Measurements from ENCODE around the gene MIX23.

The MIX23 gene

DNA sequence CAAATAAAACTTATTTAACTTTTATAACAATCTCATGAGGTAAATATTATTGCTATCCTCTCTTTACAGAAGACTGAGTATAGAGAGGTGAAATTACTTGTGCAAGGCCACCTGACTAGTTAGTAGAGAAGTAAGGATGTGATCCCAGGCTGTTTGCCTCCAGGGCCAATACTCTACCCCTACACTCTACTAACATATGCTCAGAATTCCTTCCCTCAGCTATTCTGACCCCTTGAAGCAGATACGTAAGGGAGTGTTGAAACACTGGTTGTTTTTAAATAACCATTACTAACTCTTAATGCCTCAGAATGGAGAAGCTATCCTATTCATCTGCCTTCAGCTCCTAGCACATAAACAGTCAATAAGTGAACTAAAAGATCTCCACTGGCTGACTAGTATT is 33.9 kb downstream of the MIX23 start:
- DNase-seq, result no peak

DNA sequence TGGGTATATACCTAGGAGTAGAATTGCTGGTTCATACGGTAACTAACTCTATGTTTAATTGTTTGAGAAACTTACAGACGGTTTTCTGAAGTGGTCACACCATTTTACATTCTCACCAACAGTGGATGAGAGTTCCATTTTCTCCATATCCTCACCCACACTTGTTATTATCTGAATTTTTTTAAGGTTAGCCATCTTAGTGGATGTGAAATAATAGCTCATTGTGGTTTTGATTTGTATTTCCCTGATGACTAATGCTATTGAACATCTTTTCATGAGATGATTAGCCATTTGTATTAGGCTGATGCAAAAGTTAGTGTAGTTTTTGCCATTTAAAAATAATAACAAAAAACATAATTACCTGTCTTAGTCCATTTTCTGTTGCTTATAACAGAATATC is 39.4 kb downstream of the MIX23 start:
- DNase-seq, result no peak

DNA sequence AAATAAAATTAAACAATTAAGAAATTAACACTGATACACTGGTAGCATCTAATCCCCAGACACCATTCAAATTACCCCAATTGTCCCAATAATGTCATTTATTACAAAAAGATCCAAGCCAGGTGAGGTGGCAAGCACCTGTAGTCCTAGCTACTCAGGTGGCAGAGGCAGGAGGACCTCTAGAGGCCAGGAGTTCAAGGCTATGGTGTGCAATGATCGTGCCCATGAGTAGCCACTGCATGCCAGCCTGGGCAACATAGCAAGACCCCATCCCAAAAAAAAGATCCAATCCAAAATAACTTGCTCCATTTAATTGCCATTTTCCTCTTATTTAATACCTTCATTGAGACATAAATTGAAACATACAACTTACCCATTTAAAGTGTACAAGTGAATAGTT is 40.2 kb downstream of the MIX23 start:
- no peak for DNase-seq

DNA sequence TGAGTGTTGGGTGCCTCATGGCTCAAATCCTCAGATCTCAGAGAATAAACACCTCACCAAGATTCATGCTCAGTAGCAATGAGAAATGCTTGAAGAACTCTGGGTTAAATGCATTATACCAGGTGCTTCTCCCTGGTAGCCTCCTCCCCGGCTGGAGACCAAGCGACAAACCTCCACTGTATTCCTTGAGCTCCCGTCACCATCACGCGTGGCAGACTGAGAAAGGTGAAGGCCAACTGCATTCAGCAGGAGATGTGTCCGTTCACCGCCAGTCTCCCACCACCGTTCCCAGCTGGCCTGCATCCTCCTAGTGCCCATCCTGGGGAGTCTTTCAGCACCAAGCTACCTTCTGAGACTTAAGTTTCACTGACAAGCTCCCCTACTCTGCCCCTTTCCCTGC is 50.5 kb downstream of the MIX23 start:
- no peak for DNase-seq

DNA sequence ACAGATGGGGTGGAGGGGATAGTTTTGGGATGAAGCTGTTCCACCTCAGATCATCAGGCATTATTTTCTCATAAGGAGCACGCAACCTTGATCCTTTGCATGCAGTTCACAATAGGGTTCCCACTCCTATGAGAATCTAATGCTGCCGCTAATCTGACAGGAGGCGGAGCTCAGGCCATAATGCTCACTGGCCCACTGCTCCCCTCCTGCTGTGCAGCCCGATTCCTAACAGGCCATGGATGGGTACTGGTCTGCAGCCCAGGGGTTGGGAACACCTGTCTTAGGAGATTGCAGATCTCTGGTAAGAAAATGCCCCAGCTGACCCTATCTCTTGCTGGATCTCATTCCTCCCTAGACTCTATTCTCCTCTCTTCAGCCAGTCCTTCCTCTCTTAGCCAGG is 51.1 kb downstream of the MIX23 start:
- DNase-seq, result no peak

DNA sequence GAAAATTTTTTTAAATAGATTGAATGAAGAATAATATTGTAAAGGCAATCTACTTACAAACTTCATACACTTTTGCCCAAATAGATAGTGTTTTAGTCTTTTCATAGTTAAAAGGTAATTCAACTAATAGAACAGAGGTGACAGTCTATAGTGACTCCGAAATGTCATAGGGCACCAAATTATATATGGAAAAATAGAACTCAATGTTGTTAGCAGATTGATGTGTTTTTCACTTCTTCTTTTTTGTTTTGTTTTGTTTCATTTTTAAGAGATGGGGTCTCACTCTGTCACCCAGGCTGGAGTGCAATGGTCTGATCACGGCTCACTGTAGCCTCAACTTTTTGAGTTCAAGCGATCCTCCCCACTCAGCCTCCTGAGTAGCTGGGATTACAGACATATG is 57.3 kb downstream of the MIX23 start:
- no peak for DNase-seq

DNA sequence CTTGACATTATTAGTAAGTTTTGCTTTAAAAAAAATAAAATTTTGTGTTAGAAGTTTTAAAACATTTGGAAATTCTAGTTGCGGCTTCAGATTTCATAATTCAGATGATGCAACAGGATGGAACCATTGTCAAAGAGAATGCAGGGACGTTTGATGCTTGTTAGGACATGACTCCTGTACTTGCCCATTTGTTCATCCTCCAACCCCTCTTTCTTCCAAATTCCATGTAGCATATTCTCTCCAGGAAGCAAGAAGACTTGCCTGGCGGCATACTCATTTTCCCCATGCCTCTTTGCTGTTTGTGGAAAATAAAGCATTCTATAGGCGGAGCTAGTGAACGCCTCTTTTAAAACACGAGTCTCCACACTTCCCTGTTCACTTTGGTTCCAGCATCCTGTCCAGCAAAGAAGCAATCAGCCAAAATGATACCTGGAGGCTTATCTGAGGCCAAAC is 58.1 kb downstream of the MIX23 start, which contains the start of gene CSTA:
Gene CSTA (plus strand): TSS at position 378 of the 453 bp plus-strand sequence. CDS start 45 bp downstream, at position 423.
- no peak for DNase-seq

DNA sequence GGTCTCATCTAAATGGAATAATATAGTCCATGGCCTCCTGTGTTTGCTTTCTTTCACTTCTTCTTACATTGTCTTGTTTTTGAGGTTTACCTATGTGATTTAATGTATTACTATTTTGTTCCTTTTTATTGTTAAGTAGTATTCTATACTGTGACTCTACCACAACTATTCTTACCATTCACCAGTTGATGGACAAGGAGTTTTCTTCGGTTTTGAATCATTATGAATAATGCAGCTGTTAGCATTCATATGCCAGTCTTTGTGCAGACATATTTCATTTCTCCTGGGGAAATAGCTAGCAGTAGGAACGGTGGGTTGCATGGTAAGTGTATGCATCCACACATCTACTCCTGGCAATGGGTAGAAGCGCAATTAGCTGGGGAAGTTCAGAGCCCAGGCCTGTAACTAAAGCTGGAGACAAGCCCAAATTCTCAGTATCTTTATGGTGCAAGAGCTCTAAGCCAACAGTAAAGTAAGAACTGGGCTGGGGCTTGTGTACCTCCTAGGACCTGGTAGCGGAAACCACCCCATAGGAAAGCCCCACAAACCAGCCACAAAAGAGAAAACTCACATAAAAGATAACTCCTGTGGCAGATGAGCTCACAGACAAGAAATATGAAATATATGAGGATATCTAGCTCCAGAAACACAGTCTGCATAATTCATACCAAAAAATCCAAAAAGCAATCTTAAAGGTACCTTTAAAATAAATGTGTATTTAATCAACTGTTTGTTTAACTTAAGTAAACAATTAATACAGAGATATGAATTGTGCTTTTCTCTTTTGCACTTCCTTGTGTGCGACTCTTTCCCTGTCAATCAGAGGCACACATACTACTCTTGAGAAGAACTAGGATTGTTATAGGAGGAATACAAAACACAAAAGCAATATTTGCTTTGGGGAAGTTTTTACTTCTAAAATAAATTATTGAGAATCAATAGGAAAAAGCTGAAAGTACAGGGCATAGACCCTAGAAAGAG is 60.6 kb downstream of the MIX23 start:
- no peak for DNase-seq

DNA sequence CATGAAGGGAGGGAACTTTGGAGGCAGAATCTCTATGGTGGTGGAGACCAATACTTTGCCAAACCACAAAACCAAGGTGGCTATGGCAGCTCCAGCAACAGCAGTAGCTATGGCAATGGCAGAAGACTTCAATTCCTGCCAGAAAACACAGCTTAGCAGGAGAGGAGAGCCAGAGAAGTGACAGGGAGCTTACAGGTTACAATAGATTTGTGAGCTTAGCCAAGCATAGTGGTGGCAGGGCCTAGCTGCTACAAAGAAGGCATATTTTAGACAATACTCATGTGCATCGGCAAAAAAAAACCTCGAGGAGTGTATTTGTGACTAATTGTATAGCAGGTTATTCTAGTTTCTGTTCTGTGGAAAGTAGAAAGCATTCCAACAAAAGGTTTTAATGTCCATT is 64.4 kb downstream of the MIX23 start:
- DNase-seq, result no peak

DNA sequence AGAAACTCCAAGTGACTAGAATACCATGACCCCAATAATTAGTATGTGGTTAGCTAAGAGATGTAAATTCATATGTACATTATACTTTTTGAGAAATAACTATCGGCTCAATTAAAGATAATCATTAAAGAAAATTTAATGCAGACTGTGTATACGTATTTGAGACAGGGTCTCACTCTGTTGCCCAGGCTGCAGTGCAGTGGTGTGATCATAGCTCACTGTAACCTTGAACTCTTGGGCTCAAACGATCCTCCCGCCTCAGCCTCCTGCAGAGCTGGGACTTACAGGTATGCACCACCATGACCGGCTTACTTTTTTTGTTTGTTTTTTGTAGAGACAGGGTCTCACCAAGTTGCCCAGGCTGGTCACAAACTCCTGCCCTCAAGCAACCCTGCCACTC is 66.7 kb downstream of the MIX23 start:
- no peak for DNase-seq

DNA sequence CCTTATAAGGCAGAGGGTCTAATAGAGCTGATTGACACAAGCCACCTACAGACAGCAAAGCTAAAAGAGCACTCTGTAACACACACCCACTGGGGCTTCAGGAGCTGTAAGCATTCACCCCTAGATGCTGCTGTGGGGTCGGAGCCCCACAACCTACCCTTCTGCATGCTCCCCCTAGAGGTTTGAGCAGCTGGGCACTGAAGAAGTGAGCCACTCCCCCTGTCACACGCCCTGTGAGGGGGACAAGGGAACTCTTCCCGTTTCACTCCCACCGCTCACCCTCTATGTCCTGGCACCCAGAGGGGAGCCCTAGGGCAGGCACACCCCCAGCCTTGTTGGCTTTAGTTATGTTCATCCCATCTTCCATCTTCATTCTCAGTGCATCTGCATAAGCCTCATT is 67.4 kb downstream of the MIX23 start:
- no peak for DNase-seq

DNA sequence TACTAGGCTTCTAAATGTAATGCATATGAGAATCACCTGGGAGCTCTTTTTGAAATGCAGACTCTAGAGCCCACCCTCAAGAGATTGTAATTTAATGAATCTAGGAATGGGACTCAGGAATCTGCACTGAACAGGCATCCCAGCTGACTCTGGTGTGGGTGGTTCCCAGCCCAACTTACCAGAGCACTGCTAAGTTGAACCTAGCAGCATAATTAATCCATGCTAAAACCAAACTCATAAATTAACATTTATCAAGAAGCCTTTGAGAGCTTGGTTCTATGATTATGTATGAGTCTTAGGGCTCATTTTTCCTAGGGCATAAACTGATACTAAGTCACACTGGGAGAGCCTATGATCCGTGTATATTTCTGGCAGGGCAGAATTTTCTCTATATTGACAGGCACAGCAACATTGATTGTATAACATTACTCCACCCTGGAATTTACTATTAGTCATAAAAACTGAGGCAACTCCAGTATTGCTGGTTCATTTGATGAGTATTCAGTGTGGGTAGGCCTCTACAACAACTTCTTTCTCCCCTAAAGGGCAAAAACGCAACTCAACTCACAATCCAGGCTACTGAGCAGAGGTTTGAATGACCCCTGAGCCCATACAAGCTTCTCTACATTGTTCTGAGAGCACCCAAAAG is 68.7 kb downstream of the MIX23 start:
- DNase-seq, result no peak

DNA sequence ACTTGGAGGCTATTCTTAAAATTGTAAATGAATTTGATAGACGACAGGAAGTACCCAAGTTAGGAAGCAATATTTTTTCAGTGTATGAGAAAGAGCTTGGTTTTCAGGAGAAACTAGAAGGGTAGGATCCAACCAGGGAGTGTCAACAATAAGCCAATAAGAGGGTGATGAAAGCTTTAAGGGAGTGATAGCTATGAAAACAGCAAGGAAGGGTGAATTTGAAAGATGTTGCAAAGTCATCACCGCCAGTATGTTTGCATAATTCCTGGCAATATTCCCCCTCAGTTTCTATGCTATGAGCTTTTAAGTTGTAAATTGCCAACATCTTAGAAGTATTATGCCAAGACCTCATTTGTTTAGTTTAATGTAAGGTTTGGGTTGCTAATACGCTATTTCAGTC is 69.8 kb downstream of the MIX23 start:
- DNase-seq, result no peak

DNA sequence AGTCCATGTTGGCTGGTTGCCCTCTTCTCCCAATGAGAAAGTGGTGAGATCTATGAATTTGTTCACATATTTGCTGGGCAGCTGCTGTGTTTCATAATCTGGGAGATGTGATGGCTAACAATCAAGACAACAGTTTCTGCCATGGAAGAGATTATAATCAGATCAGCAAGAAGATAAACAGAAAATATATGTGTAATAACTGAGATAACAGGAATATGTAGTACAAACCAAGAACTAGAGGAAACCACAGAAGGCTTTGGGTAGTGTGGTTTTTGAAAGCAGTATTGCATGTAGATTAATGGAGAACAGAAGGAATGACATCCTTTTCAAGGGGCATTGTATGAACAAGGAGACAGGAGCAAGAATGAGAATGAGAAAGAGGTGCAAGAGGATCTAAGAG is 70.2 kb downstream of the MIX23 start:
- no peak for DNase-seq

DNA sequence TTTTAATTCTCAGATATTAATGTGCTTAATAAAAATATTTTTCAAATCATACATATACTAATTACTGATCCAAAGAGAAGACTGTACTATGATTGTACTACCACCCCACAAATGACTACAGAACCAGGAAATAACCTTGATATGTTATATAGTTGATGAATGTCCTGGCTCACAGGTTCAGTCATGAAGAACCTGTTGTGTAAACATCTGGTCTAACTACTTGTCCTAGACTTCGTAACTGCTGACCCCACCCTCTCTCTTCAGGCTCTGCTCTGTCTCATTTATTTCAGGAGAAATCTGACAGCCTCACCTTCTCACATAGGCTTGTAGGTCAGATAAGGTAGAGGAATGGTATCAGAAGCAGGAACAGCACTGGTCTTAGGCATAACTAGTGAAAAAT is 72.7 kb downstream of the MIX23 start:
- no peak for DNase-seq
